GM12875 (cell line): Measurements from ENCODE around the gene ARHGEF1.

Source experiments
- H3K4me3 ChIP-seq: one replicate; pipeline ENCODE4 v1.5.1; 2011; ENCODE audit warnings: low read depth, low read length, control low read depth
- TF ChIP-seq, protein P1 (sequence below): IDR thresholded peaks from 2 replicates; pipeline ENCODE4 v1.5.1; 2011; ENCODE audit warnings: low read depth, mild to moderate bottlenecking, control low read depth, inconsistent platforms, low read length, moderate library complexity, borderline replicate concordance; ENCODE audit not compliant: insufficient read depth

ARHGEF1 gene

GRCh38 chr19:41906916-41907680 is 24.1 kb downstream of the ARHGEF1 start:
- TF ChIP-seq, protein P1, sequence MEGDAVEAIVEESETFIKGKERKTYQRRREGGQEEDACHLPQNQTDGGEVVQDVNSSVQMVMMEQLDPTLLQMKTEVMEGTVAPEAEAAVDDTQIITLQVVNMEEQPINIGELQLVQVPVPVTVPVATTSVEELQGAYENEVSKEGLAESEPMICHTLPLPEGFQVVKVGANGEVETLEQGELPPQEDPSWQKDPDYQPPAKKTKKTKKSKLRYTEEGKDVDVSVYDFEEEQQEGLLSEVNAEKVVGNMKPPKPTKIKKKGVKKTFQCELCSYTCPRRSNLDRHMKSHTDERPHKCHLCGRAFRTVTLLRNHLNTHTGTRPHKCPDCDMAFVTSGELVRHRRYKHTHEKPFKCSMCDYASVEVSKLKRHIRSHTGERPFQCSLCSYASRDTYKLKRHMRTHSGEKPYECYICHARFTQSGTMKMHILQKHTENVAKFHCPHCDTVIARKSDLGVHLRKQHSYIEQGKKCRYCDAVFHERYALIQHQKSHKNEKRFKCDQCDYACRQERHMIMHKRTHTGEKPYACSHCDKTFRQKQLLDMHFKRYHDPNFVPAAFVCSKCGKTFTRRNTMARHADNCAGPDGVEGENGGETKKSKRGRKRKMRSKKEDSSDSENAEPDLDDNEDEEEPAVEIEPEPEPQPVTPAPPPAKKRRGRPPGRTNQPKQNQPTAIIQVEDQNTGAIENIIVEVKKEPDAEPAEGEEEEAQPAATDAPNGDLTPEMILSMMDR, result no peak

GRCh38 chr19:41907994-41908615 is 25.1 kb downstream of the ARHGEF1 start:
- TF ChIP-seq, protein P1, result no peak
- no peak overlapping the region for H3K4me3 ChIP-seq

More at GRCh38 chr19:41906916-41907680, 24.1 kb downstream of the ARHGEF1 start:
- no peak overlapping the region for H3K4me3 ChIP-seq

DNA sequence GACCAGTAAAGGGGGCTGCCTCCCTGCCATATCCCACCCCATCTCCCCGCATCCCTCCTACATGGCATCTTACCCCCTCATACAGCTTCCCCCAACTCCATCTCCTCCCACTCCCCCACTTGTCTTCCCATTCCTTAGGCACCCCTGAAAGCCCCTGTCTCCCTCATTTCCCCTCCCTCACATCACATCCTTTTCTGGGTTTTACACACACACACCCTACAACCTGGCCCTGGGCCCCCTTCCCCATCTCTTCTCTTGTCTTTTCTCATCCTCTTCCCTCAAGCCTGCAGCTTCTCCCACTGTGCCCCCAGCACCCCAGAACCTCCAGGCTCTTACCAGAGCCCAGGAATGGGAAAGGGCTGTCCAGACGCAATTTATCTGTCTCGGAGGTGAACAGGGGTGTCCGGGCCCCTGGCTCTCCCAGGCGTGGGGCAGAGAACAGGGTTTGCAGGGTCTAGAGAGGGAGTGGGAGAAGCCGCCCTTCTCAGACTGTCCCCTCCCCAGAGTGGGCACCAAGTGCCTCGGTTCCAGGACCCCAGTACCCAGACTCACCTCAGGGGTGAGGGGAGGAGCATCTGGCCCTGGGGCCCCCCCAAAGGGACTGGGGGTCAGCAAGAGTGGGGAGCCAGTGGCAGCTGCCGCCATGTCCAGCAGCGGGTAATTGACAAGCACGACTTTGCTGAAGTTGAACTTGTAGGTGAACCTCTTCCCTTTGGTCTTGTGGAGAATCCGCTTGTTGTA is 25.9 kb downstream of the ARHGEF1 start:
- H3K4me3 ChIP-seq, result no peak overlapping the region
- TF ChIP-seq, protein P1, result no peak

GRCh38 chr19:41909706-41910105 is 26.7 kb downstream of the ARHGEF1 start:
- H3K4me3 ChIP-seq, result no peak overlapping the region
- TF ChIP-seq, protein P1, result no peak

GRCh38 chr19:41910240-41910991 is 27.4 kb downstream of the ARHGEF1 start:
- TF ChIP-seq, protein P1, result no peak

GRCh38 chr19:41910992-41911888 is 28.3 kb downstream of the ARHGEF1 start:
- TF ChIP-seq, protein P1, result no peak
- no peak overlapping the region for H3K4me3 ChIP-seq

More at GRCh38 chr19:41910240-41910991, 27.4 kb downstream of the ARHGEF1 start:
- no peak overlapping the region for H3K4me3 ChIP-seq
